HG03565 (cell line): ENCODE results near the gene THG1L.

Experiments
- ATAC-seq: cut with Tn5 transposase; IDR thresholded peaks from one replicate; pipeline ENCODE4 v1.9.1; 2021; ENCODE audit warnings: mild to moderate bottlenecking, moderate library complexity; ENCODE audit not compliant: unreplicated experiment

THG1L gene

GRCh38 chr5:157750320-157750719 lies 19.1 kb downstream of the THG1L start:
- ATAC-seq: no peak

GRCh38 chr5:157756122-157756521 lies 24.9 kb downstream of the THG1L start:
- ATAC-seq: no peak

GRCh38 chr5:157758706-157759105 lies 27.5 kb downstream of the THG1L start:
- no peak for ATAC-seq

GRCh38 chr5:157761690-157762621 lies 30.7 kb downstream of the THG1L start:
- peak; percentile 63 for ATAC-seq

DNA sequence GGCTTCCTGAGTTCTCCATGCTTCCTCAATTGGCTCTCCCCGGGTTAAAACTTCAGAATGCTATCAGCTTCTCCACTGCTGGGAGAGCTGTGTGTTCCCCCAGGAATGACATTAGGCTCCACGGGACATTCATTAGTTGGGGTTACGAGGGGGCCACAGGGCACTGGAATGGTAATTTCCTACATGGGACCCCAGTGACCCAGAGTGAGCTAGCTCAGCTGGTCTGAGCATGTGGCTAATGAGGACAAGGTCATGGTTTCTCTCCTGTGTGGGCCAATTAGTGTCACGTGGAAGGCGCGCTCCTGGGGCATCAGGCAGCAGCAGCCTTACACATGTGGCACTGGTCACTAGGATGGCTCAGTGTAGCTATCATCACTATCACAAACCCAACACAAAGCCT lies 33.3 kb downstream of the THG1L start:
- ATAC-seq: no peak

DNA sequence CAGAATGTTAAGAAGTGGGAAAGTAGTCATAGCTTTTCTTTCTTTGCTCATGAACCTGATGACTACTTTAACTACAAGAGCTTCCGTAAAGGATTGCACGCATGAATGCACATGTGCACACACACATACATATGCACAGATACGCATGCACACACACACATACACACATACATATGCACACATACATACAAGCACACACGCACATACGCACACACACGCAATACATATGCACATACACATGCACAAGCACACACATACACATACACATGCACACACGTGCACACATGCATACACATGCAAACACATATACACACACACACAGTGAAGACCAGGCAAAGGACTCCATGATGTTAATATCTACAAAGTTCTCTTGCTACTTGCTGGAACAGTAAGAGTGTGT lies 35.2 kb downstream of the THG1L start:
- ATAC-seq: no peak

DNA sequence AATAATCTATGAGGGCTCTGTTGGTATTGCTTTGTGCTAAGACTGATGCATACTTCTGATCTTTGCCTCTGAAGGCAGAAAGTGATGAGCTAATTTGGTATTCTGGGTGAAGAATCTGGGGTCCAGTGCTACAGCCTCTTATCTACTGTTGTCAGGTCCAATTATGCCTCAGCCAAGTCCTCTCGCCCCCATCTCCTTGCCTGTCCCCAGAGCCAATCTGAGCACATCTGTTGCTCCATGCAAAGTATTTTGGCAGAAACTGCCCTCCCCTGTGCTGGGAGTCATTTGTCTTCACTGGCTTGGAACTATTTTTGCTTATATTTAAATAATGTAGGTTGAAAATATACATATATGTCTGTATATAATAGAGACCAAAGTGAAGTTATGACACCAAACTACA lies 35.7 kb downstream of the THG1L start:
- no peak for ATAC-seq

- no peak for ATAC-seq
Measured at GRCh38 chr5:157767689-157768088, 36.5 kb downstream of the THG1L start.

DNA sequence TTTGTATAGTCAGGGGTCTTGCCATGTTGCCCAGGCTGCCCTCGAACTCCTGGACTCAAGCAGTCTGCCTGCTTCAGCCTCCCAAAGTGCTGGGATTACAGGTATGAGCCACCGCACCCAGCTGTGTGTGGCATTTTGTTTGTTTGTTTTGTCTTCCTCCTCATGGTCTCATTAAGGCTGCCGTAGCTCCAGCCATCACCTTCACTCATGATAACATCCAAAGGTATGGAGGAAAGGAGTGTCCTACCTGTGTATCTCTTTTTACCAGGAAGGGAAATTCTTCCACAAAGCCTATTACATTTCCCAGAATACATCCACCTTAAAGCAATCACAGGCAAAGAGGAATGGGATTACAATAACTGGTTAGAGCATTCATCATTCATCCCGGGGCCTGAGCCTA lies 39.4 kb downstream of the THG1L start:
- ATAC-seq: no peak

DNA sequence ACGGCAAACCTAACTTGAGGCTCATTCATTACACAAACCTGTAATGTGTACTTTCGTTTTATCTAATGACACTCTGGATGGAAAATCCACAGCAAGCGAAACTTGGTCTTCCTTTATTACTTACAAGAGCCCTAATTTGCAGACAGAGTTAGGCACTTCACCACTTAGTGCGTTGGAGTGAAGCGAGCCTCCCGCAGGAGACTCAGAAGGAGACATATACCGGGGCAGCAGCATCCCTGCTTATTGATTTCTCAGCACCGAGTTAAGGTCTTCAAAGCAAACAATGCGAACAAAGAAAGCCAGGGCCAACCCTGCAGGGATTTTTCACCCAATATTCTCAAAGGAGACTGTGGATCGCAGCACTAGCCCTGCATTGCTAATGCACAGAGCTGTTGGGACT lies 40.9 kb downstream of the THG1L start:
- ATAC-seq: no peak

DNA sequence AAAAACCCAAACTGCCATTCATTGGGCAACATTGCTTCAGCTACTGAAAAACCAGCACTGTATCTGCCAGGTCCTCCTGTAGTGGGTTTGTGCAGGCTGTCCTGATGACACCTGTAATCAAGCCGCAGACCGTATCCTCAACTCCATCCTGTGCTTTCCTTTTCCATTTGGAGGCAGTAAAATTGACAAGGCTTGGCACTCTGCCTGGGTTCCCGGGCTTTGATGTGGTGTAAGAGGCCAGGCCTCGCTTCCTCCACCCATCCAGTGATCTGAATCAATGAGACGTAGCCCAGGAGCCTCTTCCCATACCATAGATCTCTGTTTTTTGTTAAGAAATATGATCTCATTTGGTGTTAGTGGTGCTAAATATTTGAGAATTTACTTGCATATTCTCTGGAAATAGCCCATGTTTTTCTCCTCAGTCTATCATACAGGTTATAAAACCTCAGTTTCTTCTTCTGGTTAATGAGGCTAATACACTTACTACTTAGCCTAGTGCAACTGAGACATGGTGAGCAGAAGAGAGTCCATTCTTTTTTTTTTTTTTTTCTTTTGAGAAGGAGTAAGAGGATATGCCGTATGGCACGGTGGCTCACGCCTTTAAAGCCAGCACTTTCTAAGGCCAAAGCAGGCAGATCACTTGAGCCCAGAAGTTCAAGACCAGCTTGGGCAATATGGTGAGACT lies 47.0 kb downstream of the THG1L start:
- ATAC-seq: no peak

GRCh38 chr5:157779221-157779620 lies 48.0 kb downstream of the THG1L start:
- no peak for ATAC-seq

GRCh38 chr5:157785801-157786200 lies 54.6 kb downstream of the THG1L start:
- ATAC-seq: no peak
